Loucy (cell line): ENCODE data around the gene CDH4.

Experiments
- EZH2phosphoT487 ChIP-seq: fragments of 200-600 bp; IDR thresholded peaks from 2 replicates; pipeline ENCODE4 v1.6.1; 2018; ENCODE audit warnings: antibody characterized with exemption, mild to moderate bottlenecking, moderate library complexity, borderline replicate concordance
- TF ChIP-seq, protein P1 (sequence below): fragments of 200-600 bp; sonication (generic); conservative IDR thresholded peaks from 2 replicates; pipeline ENCODE4 v1.5.1; 2014; ENCODE audit warnings: mild to moderate bottlenecking, antibody characterized with exemption, low read length

DNA sequence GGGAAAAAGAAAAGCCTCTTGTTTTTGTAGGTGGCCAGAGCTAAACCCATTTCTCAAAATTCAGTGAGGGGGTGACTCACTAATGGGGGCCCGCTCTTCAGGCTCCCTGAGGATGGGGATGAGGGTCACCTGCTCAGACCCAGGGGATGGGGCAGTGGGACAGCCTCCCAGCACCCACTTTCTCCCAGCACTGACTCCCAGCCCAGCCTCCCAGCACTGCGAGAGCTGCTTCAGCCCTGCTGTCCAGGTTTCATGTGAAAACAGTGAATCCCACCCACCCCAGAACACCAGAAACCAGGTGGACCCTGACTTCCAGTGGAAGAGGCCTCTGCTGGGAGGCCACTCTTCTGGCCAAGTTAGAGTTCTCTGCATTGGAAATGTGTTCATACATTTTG lies 362.6 kb downstream of the CDH4 start:
- TF ChIP-seq, protein P1, sequence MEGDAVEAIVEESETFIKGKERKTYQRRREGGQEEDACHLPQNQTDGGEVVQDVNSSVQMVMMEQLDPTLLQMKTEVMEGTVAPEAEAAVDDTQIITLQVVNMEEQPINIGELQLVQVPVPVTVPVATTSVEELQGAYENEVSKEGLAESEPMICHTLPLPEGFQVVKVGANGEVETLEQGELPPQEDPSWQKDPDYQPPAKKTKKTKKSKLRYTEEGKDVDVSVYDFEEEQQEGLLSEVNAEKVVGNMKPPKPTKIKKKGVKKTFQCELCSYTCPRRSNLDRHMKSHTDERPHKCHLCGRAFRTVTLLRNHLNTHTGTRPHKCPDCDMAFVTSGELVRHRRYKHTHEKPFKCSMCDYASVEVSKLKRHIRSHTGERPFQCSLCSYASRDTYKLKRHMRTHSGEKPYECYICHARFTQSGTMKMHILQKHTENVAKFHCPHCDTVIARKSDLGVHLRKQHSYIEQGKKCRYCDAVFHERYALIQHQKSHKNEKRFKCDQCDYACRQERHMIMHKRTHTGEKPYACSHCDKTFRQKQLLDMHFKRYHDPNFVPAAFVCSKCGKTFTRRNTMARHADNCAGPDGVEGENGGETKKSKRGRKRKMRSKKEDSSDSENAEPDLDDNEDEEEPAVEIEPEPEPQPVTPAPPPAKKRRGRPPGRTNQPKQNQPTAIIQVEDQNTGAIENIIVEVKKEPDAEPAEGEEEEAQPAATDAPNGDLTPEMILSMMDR = no peak
- TF ChIP-seq EZH2phosphoT487 = no peak
